GM21447 (cell line): ENCODE results near the gene HTR2B.
"Not testable (repeated sequence)": the region's sequence is repeated elsewhere in the genome, so short reads cannot be mapped to it uniquely, and the experiment has no call there.

ENCODE experiments used
- ATAC-seq: cut with Tn5 transposase; IDR thresholded peaks from one replicate; pipeline ENCODE4 v1.9.1; 2021; ENCODE audit not compliant: unreplicated experiment

Gene HTR2B

GRCh38 chr2:231134910-231135655 lies 10.2 kb upstream of the HTR2B start:
- no peak for ATAC-seq

GRCh38 chr2:231133365-231134099 lies 8.7 kb upstream of the HTR2B start:
- no peak for ATAC-seq

GRCh38 chr2:231132129-231132528 lies 7.3 kb upstream of the HTR2B start:
- no peak for ATAC-seq

GRCh38 chr2:231130336-231131056 lies 5.7 kb upstream of the HTR2B start:
- no peak for ATAC-seq

- no peak for ATAC-seq
These were observed 4.4 kb upstream of the HTR2B start for GRCh38 chr2:231129216-231129615.

GRCh38 chr2:231128541-231128940 lies 3.7 kb upstream of the HTR2B start:
- no peak for ATAC-seq

GRCh38 chr2:231127936-231128335 lies 3.1 kb upstream of the HTR2B start:
- ATAC-seq = no peak

- no peak for ATAC-seq
These were observed 2.6 kb upstream of the HTR2B start for GRCh38 chr2:231127480-231127879.

- ATAC-seq = no peak
These were observed 1.3 kb upstream of the HTR2B start for GRCh38 chr2:231126123-231126522.

GRCh38 chr2:231123362-231123898 lies 1.4 kb downstream of the HTR2B start:
- no peak for ATAC-seq

GRCh38 chr2:231118614-231118942 lies 6.3 kb downstream of the HTR2B start:
- ATAC-seq = no peak

- no peak for ATAC-seq
These were observed 6.8 kb downstream of the HTR2B start for GRCh38 chr2:231117922-231118613.

- no peak for ATAC-seq
These were observed 7.7 kb downstream of the HTR2B start for GRCh38 chr2:231117148-231117547.

GRCh38 chr2:231115651-231116050 lies 9.2 kb downstream of the HTR2B start:
- no peak for ATAC-seq

- no peak for ATAC-seq
These were observed 11.4 kb downstream of the HTR2B start for GRCh38 chr2:231113489-231113888.

- no peak for ATAC-seq
These were observed 12.9 kb downstream of the HTR2B start for GRCh38 chr2:231111987-231112386.

- no peak for ATAC-seq
These were observed 14.3 kb downstream of the HTR2B start for GRCh38 chr2:231110551-231110950.

GRCh38 chr2:231104115-231104713 lies 20.6 kb downstream of the HTR2B start:
- ATAC-seq = peak; percentile 72

- no peak for ATAC-seq
These were observed 22.1 kb downstream of the HTR2B start for GRCh38 chr2:231102772-231103171.

- ATAC-seq = no peak
These were observed 23.9 kb downstream of the HTR2B start for GRCh38 chr2:231100990-231101389.

GRCh38 chr2:231100321-231100720 lies 24.5 kb downstream of the HTR2B start:
- not testable (repeated sequence) for ATAC-seq
